H1 (cell line): ENCODE data around the gene RER1. TPM values are rescaled to one million over a fixed set of nuclear protein-coding genes. Genes with fewer than 3 reads are reported as not detected.
A peak's percentile ranks its signal among the peaks of the same experiment; 100 is the strongest.

Source experiments
- CTCF ChIA-PET: fragments of 300-600 bp; sonication (Branson Sonifier 250); formaldehyde crosslinking; loops from one replicate; lab custom pipeline; 2021; ENCODE audit not compliant: partially characterized antibody; lab: Charles Lee
- POLR2A ChIA-PET: fragments of 300-600 bp; sonication (Branson Sonifier 250); formaldehyde crosslinking; loops from one replicate; lab custom pipeline; 2021; ENCODE audit warnings: inconsistent platforms; ENCODE audit not compliant: partially characterized antibody; lab: Charles Lee
- DNase-seq, 2 experiments: peaks; one replicate each; pipeline versions ENCODE4 v3.0.0 to v3.0.0-alpha.2; 2010 to 2022; ENCODE audit warnings: low spot score in 2 of 2, low read depth in 1 of 2, mixed read lengths in 1 of 2
- FAIRE-seq: peaks from 2 replicates; lab custom pipeline; 2011; peaks lifted over from hg19 to GRCh38; lab: Jason Lieb, UNC
- H2AFZ ChIP-seq: 2 replicates; pipeline ENCODE4 v1.8.1; 2012; ENCODE audit warnings: low read length, inconsistent platforms
- H2AK5ac ChIP-seq: 2 replicates; pipeline ENCODE4 v1.6.1; 2013; ENCODE audit warnings: low read depth, low read length
- H2BK120ac ChIP-seq: replicated peaks from 2 replicates; pipeline ENCODE3; 2013; ENCODE audit warnings: low read depth, low read length, inconsistent platforms
- H2BK12ac ChIP-seq: 2 replicates; pipeline ENCODE4 v1.6.1; 2013; ENCODE audit warnings: low read depth, low read length
- H2BK15ac ChIP-seq: 2 replicates; pipeline ENCODE4 v1.6.1; 2013; ENCODE audit warnings: low read length
- H2BK20ac ChIP-seq: 2 replicates; pipeline ENCODE4 v1.6.1; 2013; ENCODE audit warnings: low read length
- H2BK5ac ChIP-seq: 2 replicates; pipeline ENCODE4 v1.6.1; 2013; ENCODE audit warnings: low read depth, low read length
- H3K14ac ChIP-seq: 2 replicates; pipeline ENCODE4 v1.6.1; 2013; ENCODE audit warnings: inconsistent platforms; ENCODE audit not compliant: insufficient read length
- H3K18ac ChIP-seq: 2 replicates; pipeline ENCODE4 v1.6.1; 2013; ENCODE audit warnings: low read length; ENCODE audit errors: extremely low read depth
- H3K23ac ChIP-seq: 2 replicates; pipeline ENCODE4 v1.6.1; 2013; ENCODE audit warnings: inconsistent platforms; ENCODE audit not compliant: insufficient read length
- H3K23me2 ChIP-seq: 2 replicates; pipeline ENCODE4 v1.6.1; 2013; ENCODE audit warnings: low read depth, low read length
- H3K27ac ChIP-seq: 2 replicates; pipeline ENCODE4 v1.6.1; 2011; ENCODE audit warnings: low read depth, low read length, inconsistent platforms
- H3K27me3 ChIP-seq, 4 experiments: replicated peaks in 1 of 4; 1 replicate in 1 of 4; 2 replicates in 3 of 4; pipeline versions ENCODE4 v1.6.1 to v1.8.1; 2011 to 2013; ENCODE audit warnings: low read length in 3 of 4, mild to moderate bottlenecking in 3 of 4, inconsistent platforms in 2 of 4, mixed read lengths in 2 of 4, moderate library complexity in 1 of 4; ENCODE audit not compliant: control insufficient read depth in 3 of 4, insufficient read depth in 3 of 4; ENCODE audit errors: extremely low read depth in 1 of 4
- H3K36me3 ChIP-seq, 4 experiments: 2 replicates each; pipeline versions ENCODE4 v1.6.1 to v1.8.1; 2011 to 2013; ENCODE audit warnings: mild to moderate bottlenecking in 4 of 4, low read length in 3 of 4, moderate library complexity in 2 of 4, control low read depth in 1 of 4, inconsistent platforms in 1 of 4; ENCODE audit not compliant: insufficient read depth in 4 of 4, control insufficient read depth in 2 of 4
- H3K4ac ChIP-seq: replicated peaks from 2 replicates; pipeline ENCODE3; 2013; ENCODE audit warnings: low read length, low read depth, mixed read lengths, inconsistent platforms; ENCODE audit not compliant: insufficient read length
- H3K4me1 ChIP-seq, 4 experiments: replicated peaks in 1 of 4; 1 replicate in 1 of 4; 2 replicates in 3 of 4; pipeline versions ENCODE4 v1.6.1 to v1.8.1; 2011 to 2013; ENCODE audit warnings: low read length in 3 of 4, inconsistent platforms in 2 of 4, mixed read lengths in 1 of 4; ENCODE audit not compliant: insufficient read depth in 4 of 4, control insufficient read depth in 3 of 4
- H3K4me2 ChIP-seq, 2 experiments: 2 replicates each; pipeline versions ENCODE4 v1.6.1 to v1.8.1; 2011 to 2013; ENCODE audit warnings: low read depth in 2 of 2, low read length in 2 of 2, control low read depth in 1 of 2, inconsistent platforms in 1 of 2, mild to moderate bottlenecking in 1 of 2; ENCODE audit not compliant: insufficient read depth in 1 of 2
- H3K4me3 ChIP-seq, 4 experiments: fragments of 200-600, 300-600 bp in 1 of 4; sonication (generic), shearing (Covaris generic), sonication (Bioruptor Twin) in 1 of 4; 2 replicates each; pipeline versions ENCODE4 v1.5.1 to v1.8.1; 2011 to 2016; ENCODE audit warnings: low read length in 4 of 4, low read depth in 3 of 4, control low read depth in 2 of 4, inconsistent platforms in 2 of 4, mild to moderate bottlenecking in 2 of 4, mixed read lengths in 1 of 4, moderate library complexity in 1 of 4; ENCODE audit not compliant: insufficient read depth in 2 of 4; ENCODE audit errors: extremely low read depth in 1 of 4
- H3K56ac ChIP-seq: replicated peaks from 2 replicates; pipeline ENCODE3; 2013; ENCODE audit warnings: low read depth, mild to moderate bottlenecking, mixed read lengths, low read length, inconsistent platforms; ENCODE audit not compliant: insufficient read length
- H3K79me1 ChIP-seq: 2 replicates; pipeline ENCODE4 v1.6.1; 2013; ENCODE audit warnings: low read depth, low read length, control low read depth
- H3K79me2 ChIP-seq, 2 experiments: 2 replicates each; pipeline versions ENCODE4 v1.6.1 to v1.8.1; 2012 to 2013; ENCODE audit warnings: low read length in 2 of 2, mild to moderate bottlenecking in 2 of 2, inconsistent platforms in 1 of 2; ENCODE audit not compliant: insufficient read depth in 2 of 2, control insufficient read depth in 1 of 2
- H3K9ac ChIP-seq, 4 experiments: replicated peaks in 1 of 4; 1 replicate in 1 of 4; 2 replicates in 3 of 4; pipeline versions ENCODE4 v1.6.1 to v1.8.1; 2011 to 2013; ENCODE audit warnings: low read depth in 3 of 4, low read length in 3 of 4, control low read depth in 2 of 4, mild to moderate bottlenecking in 2 of 4, moderate library complexity in 2 of 4, inconsistent platforms in 1 of 4; ENCODE audit errors: extremely low read depth in 1 of 4
- H3K9me3 ChIP-seq, 2 experiments: 2 replicates each; pipeline versions ENCODE4 v1.6.1 to v1.8.1; 2012 to 2013; ENCODE audit warnings: mild to moderate bottlenecking in 2 of 2, moderate library complexity in 2 of 2, control low read depth in 1 of 2, inconsistent platforms in 1 of 2, low read depth in 1 of 2, low read length in 1 of 2, mixed read lengths in 1 of 2; ENCODE audit not compliant: insufficient read depth in 2 of 2
- H4K20me1 ChIP-seq, 2 experiments: replicated peaks in 1 of 2; 2 replicates each; pipeline versions ENCODE3 to v1.8.1; 2011 to 2013; ENCODE audit warnings: inconsistent platforms in 2 of 2, low read length in 2 of 2, mild to moderate bottlenecking in 1 of 2; ENCODE audit not compliant: insufficient read depth in 2 of 2, control insufficient read depth in 1 of 2
- H4K5ac ChIP-seq: 2 replicates; pipeline ENCODE4 v1.6.1; 2013; ENCODE audit warnings: low read length, low read depth, mixed read lengths, inconsistent platforms; ENCODE audit not compliant: insufficient read length
- H4K8ac ChIP-seq: 2 replicates; pipeline ENCODE4 v1.8.0; 2013; ENCODE audit warnings: mild to moderate bottlenecking, moderate library complexity, low read length, inconsistent platforms; ENCODE audit not compliant: insufficient read depth; ENCODE audit errors: extremely low read depth
- H4K91ac ChIP-seq: replicated peaks from 2 replicates; pipeline ENCODE3; 2013; ENCODE audit warnings: low read length, mixed read lengths, inconsistent platforms; ENCODE audit not compliant: insufficient read length
- CBX8 ChIP-seq: fragments of 300-800, 300-1000 bp; sonication (generic); IDR thresholded peaks from 2 replicates; pipeline ENCODE4 v1.7.1; 2016; ENCODE audit warnings: low read depth, low read length, borderline replicate concordance
- CREB1 ChIP-seq: IDR thresholded peaks from 2 replicates; pipeline ENCODE4 v1.6.1; 2012; ENCODE audit warnings: inconsistent platforms
- E2F6 ChIP-seq: IDR thresholded peaks from 2 replicates; pipeline ENCODE4 v1.6.1; 2012; ENCODE audit warnings: inconsistent platforms
- JUN ChIP-seq: IDR thresholded peaks from 2 replicates; pipeline ENCODE4 v1.6.1; 2011; ENCODE audit warnings: low read depth, mild to moderate bottlenecking, improper control_type of control experiment, low read length
- PHF8 ChIP-seq: fragments of 200-600 bp; sonication (generic); conservative IDR thresholded peaks from 2 replicates; pipeline ENCODE4 v1.7.1; 2012; ENCODE audit warnings: low read depth, mild to moderate bottlenecking, inconsistent platforms, low read length, moderate library complexity
- SIX5 ChIP-seq: IDR thresholded peaks from 2 replicates; pipeline ENCODE4 v1.6.1; 2011; ENCODE audit warnings: mild to moderate bottlenecking, low read depth, low read length
- TCF12 ChIP-seq: IDR thresholded peaks from 2 replicates; pipeline ENCODE4 v1.6.1; 2011; ENCODE audit warnings: low read depth, mild to moderate bottlenecking, low read length
- WGBS, 2 experiments: shearing (Covaris generic) in 1 of 2; methylation state at CpG; one replicate each; pipeline versions ENCODE4 v1.1.6 to v1.1.7; 2013 to 2015; ENCODE audit warnings: low lambda C conversion rate in 2 of 2, mixed read lengths in 2 of 2, inconsistent platforms in 1 of 2, low coverage in 1 of 2, missing lambda C conversion rate in 1 of 2; ENCODE audit not compliant: insufficient replicate concordance in 2 of 2, insufficient coverage in 1 of 2, insufficient read length in 1 of 2; ENCODE audit errors: extremely low coverage in 1 of 2, missing lambda C conversion rate in 1 of 2; 5-methylcytosine and 5-hydroxymethylcytosine counted together
- polyA plus RNA-seq, 7 experiments: library from polyadenylated mRNA; depleted of rRNA in 3 of 7; stranded (reverse) in 5 of 7; unstranded in 2 of 7; fragments of >200 nt in 5 of 7; fragments of 200-250 nt in 2 of 7; gene quantifications; 1 replicate in 5 of 7; 2 replicates in 1 of 7; 4 replicates in 1 of 7; pipeline versions ENCODE4 v1.2.1 to v1.2.3, GENCODE V29; 2011 to 2013; ENCODE audit warnings: missing spikeins in 2 of 7, mixed read lengths in 2 of 7
- total RNA-seq: library from RNA; stranded (reverse); fragmentation: NEBNext Ultra II Directional; extraction: Animal tissue kit (Norgen Biotek cat#: 25700); gene quantifications from 2 replicates; pipeline ENCODE4 v1.2.1, GENCODE V29; 2021

Gene RER1
- total and polyA plus RNA-seq, 2 of the 8 experiments (the other 6 are each of a cell fraction or from before 2014, with no cell fraction given), result 102 to 134 TPM

GRCh38 chr1:2375246-2375922 lies 16.3 kb upstream of the RER1 start:
- H3K36me3 ChIP-seq, result no peaks in the 10 kb centered on the region
- no peaks in the 10 kb centered on the region for H3K4me1 ChIP-seq
- H2BK20ac ChIP-seq, result no peak overlapping the region
- H3K23me2 ChIP-seq, result no peaks in the 10 kb centered on the region
- no peak overlapping the region for H3K23ac ChIP-seq
- H2BK120ac ChIP-seq, result no peak overlapping the region
- no peak overlapping the region for H3K56ac ChIP-seq
- ChIA-PET POLR2A (interaction anchor here (0.7 to 5.0 kb wide), 3 partner anchors 32 to 180 kb away, joined by 3 to 16 read pairs (median 4); partner anchors contain the start of gene FAAP20), CTCF (interaction anchor here (0.8 to 2.5 kb wide), 5 partner anchors 12 to 180 kb away, joined by 3 to 15 read pairs (median 5); partner anchors contain the start of gene FAAP20)
- H3K27me3 ChIP-seq, result no peaks in the 10 kb centered on the region
- no peak overlapping the region for H2AFZ ChIP-seq
- DNase-seq (no peak), FAIRE-seq (no peak)
- no peak overlapping the region for H3K9ac ChIP-seq
- H3K79me2 ChIP-seq, result no peaks in the 10 kb centered on the region
- no peak overlapping the region for H2BK15ac ChIP-seq
- H4K91ac ChIP-seq, result no peak overlapping the region
- no peaks in the 10 kb centered on the region for H4K20me1 ChIP-seq
- no peak overlapping the region for H3K18ac ChIP-seq
- H3K4me3 ChIP-seq, result no peak overlapping the region
- H3K9me3 ChIP-seq, result no peaks in the 10 kb centered on the region
- 0 out of 2 replicates have a peak overlapping the region, but pooled peaks have one; percentile 30 for H2BK5ac ChIP-seq
- H2AK5ac ChIP-seq, result no peak overlapping the region
- H3K14ac ChIP-seq, result no peak overlapping the region
- no peaks in the 10 kb centered on the region for H3K79me1 ChIP-seq
- no peak overlapping the region for H4K5ac ChIP-seq
- no peak overlapping the region for H3K4me2 ChIP-seq
- no peak overlapping the region for H3K27ac ChIP-seq
- H4K8ac ChIP-seq, result peak overlapping the region; percentile 51
- 84% methylated on average over 20 of the region's 23 CpGs; no CpG with 5 or more reads in 1 of the 2 experiments for WGBS, 2 experiments
- H3K4ac ChIP-seq, result no peak overlapping the region
- no peak overlapping the region for H2BK12ac ChIP-seq
- TF ChIP-seq JUN (no peak), CREB1 (no peak), E2F6 (no peak), TCF12 (no peak), PHF8 (no peak), SIX5 (no peak), CBX8 (no peak)
